H1 (cell line): Measurements from ENCODE around the gene RAB22A. TPM values are rescaled to one million over a fixed set of nuclear protein-coding genes. Genes with fewer than 3 reads are reported as not detected.

Experiments used
- CTCF ChIA-PET: fragments of 300-600 bp; sonication (Branson Sonifier 250); formaldehyde crosslinking; loops from one replicate; lab custom pipeline; 2021; ENCODE audit not compliant: partially characterized antibody; lab: Charles Lee
- POLR2A ChIA-PET: fragments of 300-600 bp; sonication (Branson Sonifier 250); formaldehyde crosslinking; loops from one replicate; lab custom pipeline; 2021; ENCODE audit warnings: inconsistent platforms; ENCODE audit not compliant: partially characterized antibody; lab: Charles Lee
- DNase-seq, 2 experiments: peaks; one replicate each; pipeline versions ENCODE4 v3.0.0 to v3.0.0-alpha.2; 2010 to 2022; ENCODE audit warnings: low spot score in 2 of 2, low read depth in 1 of 2, mixed read lengths in 1 of 2
- FAIRE-seq: peaks from 2 replicates; lab custom pipeline; 2011; peaks lifted over from hg19 to GRCh38; lab: Jason Lieb, UNC
- H2AFZ ChIP-seq: 2 replicates; pipeline ENCODE4 v1.8.1; 2012; ENCODE audit warnings: low read length, inconsistent platforms
- H2AK5ac ChIP-seq: 2 replicates; pipeline ENCODE4 v1.6.1; 2013; ENCODE audit warnings: low read depth, low read length
- H2BK120ac ChIP-seq: replicated peaks from 2 replicates; pipeline ENCODE3; 2013; ENCODE audit warnings: low read depth, low read length, inconsistent platforms
- H2BK12ac ChIP-seq: 2 replicates; pipeline ENCODE4 v1.6.1; 2013; ENCODE audit warnings: low read depth, low read length
- H2BK15ac ChIP-seq: 2 replicates; pipeline ENCODE4 v1.6.1; 2013; ENCODE audit warnings: low read length
- H2BK20ac ChIP-seq: 2 replicates; pipeline ENCODE4 v1.6.1; 2013; ENCODE audit warnings: low read length
- H2BK5ac ChIP-seq: 2 replicates; pipeline ENCODE4 v1.6.1; 2013; ENCODE audit warnings: low read depth, low read length
- H3K14ac ChIP-seq: 2 replicates; pipeline ENCODE4 v1.6.1; 2013; ENCODE audit warnings: inconsistent platforms; ENCODE audit not compliant: insufficient read length
- H3K18ac ChIP-seq: 2 replicates; pipeline ENCODE4 v1.6.1; 2013; ENCODE audit warnings: low read length; ENCODE audit errors: extremely low read depth
- H3K23ac ChIP-seq: 2 replicates; pipeline ENCODE4 v1.6.1; 2013; ENCODE audit warnings: inconsistent platforms; ENCODE audit not compliant: insufficient read length
- H3K23me2 ChIP-seq: 2 replicates; pipeline ENCODE4 v1.6.1; 2013; ENCODE audit warnings: low read depth, low read length
- H3K27ac ChIP-seq: 2 replicates; pipeline ENCODE4 v1.6.1; 2011; ENCODE audit warnings: low read depth, low read length, inconsistent platforms
- H3K27me3 ChIP-seq, 4 experiments: replicated peaks in 1 of 4; 1 replicate in 1 of 4; 2 replicates in 3 of 4; pipeline versions ENCODE4 v1.6.1 to v1.8.1; 2011 to 2013; ENCODE audit warnings: low read length in 3 of 4, mild to moderate bottlenecking in 3 of 4, inconsistent platforms in 2 of 4, mixed read lengths in 2 of 4, moderate library complexity in 1 of 4; ENCODE audit not compliant: control insufficient read depth in 3 of 4, insufficient read depth in 3 of 4; ENCODE audit errors: extremely low read depth in 1 of 4
- H3K36me3 ChIP-seq, 4 experiments: 2 replicates each; pipeline versions ENCODE4 v1.6.1 to v1.8.1; 2011 to 2013; ENCODE audit warnings: mild to moderate bottlenecking in 4 of 4, low read length in 3 of 4, moderate library complexity in 2 of 4, control low read depth in 1 of 4, inconsistent platforms in 1 of 4; ENCODE audit not compliant: insufficient read depth in 4 of 4, control insufficient read depth in 2 of 4
- H3K4ac ChIP-seq: replicated peaks from 2 replicates; pipeline ENCODE3; 2013; ENCODE audit warnings: low read length, low read depth, mixed read lengths, inconsistent platforms; ENCODE audit not compliant: insufficient read length
- H3K4me1 ChIP-seq, 4 experiments: replicated peaks in 1 of 4; 1 replicate in 1 of 4; 2 replicates in 3 of 4; pipeline versions ENCODE4 v1.6.1 to v1.8.1; 2011 to 2013; ENCODE audit warnings: low read length in 3 of 4, inconsistent platforms in 2 of 4, mixed read lengths in 1 of 4; ENCODE audit not compliant: insufficient read depth in 4 of 4, control insufficient read depth in 3 of 4
- H3K4me2 ChIP-seq, 2 experiments: 2 replicates each; pipeline versions ENCODE4 v1.6.1 to v1.8.1; 2011 to 2013; ENCODE audit warnings: low read depth in 2 of 2, low read length in 2 of 2, control low read depth in 1 of 2, inconsistent platforms in 1 of 2, mild to moderate bottlenecking in 1 of 2; ENCODE audit not compliant: insufficient read depth in 1 of 2
- H3K4me3 ChIP-seq, 4 experiments: fragments of 200-600, 300-600 bp in 1 of 4; sonication (generic), shearing (Covaris generic), sonication (Bioruptor Twin) in 1 of 4; 2 replicates each; pipeline versions ENCODE4 v1.5.1 to v1.8.1; 2011 to 2016; ENCODE audit warnings: low read length in 4 of 4, low read depth in 3 of 4, control low read depth in 2 of 4, inconsistent platforms in 2 of 4, mild to moderate bottlenecking in 2 of 4, mixed read lengths in 1 of 4, moderate library complexity in 1 of 4; ENCODE audit not compliant: insufficient read depth in 2 of 4; ENCODE audit errors: extremely low read depth in 1 of 4
- H3K56ac ChIP-seq: replicated peaks from 2 replicates; pipeline ENCODE3; 2013; ENCODE audit warnings: low read depth, mild to moderate bottlenecking, mixed read lengths, low read length, inconsistent platforms; ENCODE audit not compliant: insufficient read length
- H3K79me1 ChIP-seq: 2 replicates; pipeline ENCODE4 v1.6.1; 2013; ENCODE audit warnings: low read depth, low read length, control low read depth
- H3K79me2 ChIP-seq, 2 experiments: 2 replicates each; pipeline versions ENCODE4 v1.6.1 to v1.8.1; 2012 to 2013; ENCODE audit warnings: low read length in 2 of 2, mild to moderate bottlenecking in 2 of 2, inconsistent platforms in 1 of 2; ENCODE audit not compliant: insufficient read depth in 2 of 2, control insufficient read depth in 1 of 2
- H3K9ac ChIP-seq, 4 experiments: replicated peaks in 1 of 4; 1 replicate in 1 of 4; 2 replicates in 3 of 4; pipeline versions ENCODE4 v1.6.1 to v1.8.1; 2011 to 2013; ENCODE audit warnings: low read depth in 3 of 4, low read length in 3 of 4, control low read depth in 2 of 4, mild to moderate bottlenecking in 2 of 4, moderate library complexity in 2 of 4, inconsistent platforms in 1 of 4; ENCODE audit errors: extremely low read depth in 1 of 4
- H3K9me3 ChIP-seq, 2 experiments: 2 replicates each; pipeline versions ENCODE4 v1.6.1 to v1.8.1; 2012 to 2013; ENCODE audit warnings: mild to moderate bottlenecking in 2 of 2, moderate library complexity in 2 of 2, control low read depth in 1 of 2, inconsistent platforms in 1 of 2, low read depth in 1 of 2, low read length in 1 of 2, mixed read lengths in 1 of 2; ENCODE audit not compliant: insufficient read depth in 2 of 2
- H4K20me1 ChIP-seq, 2 experiments: replicated peaks in 1 of 2; 2 replicates each; pipeline versions ENCODE3 to v1.8.1; 2011 to 2013; ENCODE audit warnings: inconsistent platforms in 2 of 2, low read length in 2 of 2, mild to moderate bottlenecking in 1 of 2; ENCODE audit not compliant: insufficient read depth in 2 of 2, control insufficient read depth in 1 of 2
- H4K5ac ChIP-seq: 2 replicates; pipeline ENCODE4 v1.6.1; 2013; ENCODE audit warnings: low read length, low read depth, mixed read lengths, inconsistent platforms; ENCODE audit not compliant: insufficient read length
- H4K8ac ChIP-seq: 2 replicates; pipeline ENCODE4 v1.8.0; 2013; ENCODE audit warnings: mild to moderate bottlenecking, moderate library complexity, low read length, inconsistent platforms; ENCODE audit not compliant: insufficient read depth; ENCODE audit errors: extremely low read depth
- H4K91ac ChIP-seq: replicated peaks from 2 replicates; pipeline ENCODE3; 2013; ENCODE audit warnings: low read length, mixed read lengths, inconsistent platforms; ENCODE audit not compliant: insufficient read length
- ATF3 ChIP-seq: IDR thresholded peaks from 2 replicates; pipeline ENCODE4 v1.6.1; 2011; ENCODE audit warnings: low read depth, mild to moderate bottlenecking, low read length; ENCODE audit not compliant: insufficient read depth
- CBX5 ChIP-seq: fragments of 300-800, 300-1000 bp; sonication (generic); IDR thresholded peaks from 2 replicates; pipeline ENCODE4 v1.7.1; 2016; ENCODE audit warnings: antibody characterized with exemption, low read length, low read depth
- CREB1 ChIP-seq: IDR thresholded peaks from 2 replicates; pipeline ENCODE4 v1.6.1; 2012; ENCODE audit warnings: inconsistent platforms
- EZH2 ChIP-seq: fragments of 200-600 bp; sonication (generic); IDR thresholded peaks from 2 replicates; pipeline ENCODE4 v1.7.1; 2012; ENCODE audit warnings: low read depth, mild to moderate bottlenecking, moderate library complexity, low read length, inconsistent platforms; ENCODE audit not compliant: severe bottlenecking
- GTF2F1 ChIP-seq: IDR thresholded peaks from 2 replicates; pipeline ENCODE4 v1.6.1; 2012; ENCODE audit warnings: low read depth, low read length, improper control_type of control experiment, borderline replicate concordance
- JUND ChIP-seq: IDR thresholded peaks from 2 replicates; pipeline ENCODE4 v1.6.1; 2011; ENCODE audit warnings: mild to moderate bottlenecking, improper control_type of control experiment, low read length
- KDM4A ChIP-seq: IDR thresholded peaks from one replicate; pipeline ENCODE4 v1.7.1; 2012; ENCODE audit warnings: low read depth, mild to moderate bottlenecking, moderate library complexity, low read length, inconsistent platforms; ENCODE audit not compliant: severe bottlenecking
- MAFK ChIP-seq: IDR thresholded peaks from 2 replicates; pipeline ENCODE4 v1.6.1; 2012; ENCODE audit warnings: low read depth, mild to moderate bottlenecking, improper control_type of control experiment, low read length
- PHF8 ChIP-seq: fragments of 200-600 bp; sonication (generic); conservative IDR thresholded peaks from 2 replicates; pipeline ENCODE4 v1.7.1; 2012; ENCODE audit warnings: low read depth, mild to moderate bottlenecking, inconsistent platforms, low read length, moderate library complexity
- RNF2 ChIP-seq: fragments of 200-900, 300-1000 bp; sonication (generic); IDR thresholded peaks from 2 replicates; pipeline ENCODE4 v1.7.1; 2016; ENCODE audit warnings: borderline replicate concordance, low read depth, mild to moderate bottlenecking, antibody characterized with exemption, low read length; ENCODE audit not compliant: poor library complexity, severe bottlenecking; ENCODE audit errors: missing control alignments
- SIRT6 ChIP-seq: IDR thresholded peaks from one replicate; pipeline ENCODE4 v1.7.1; 2012; ENCODE audit warnings: low read length, inconsistent platforms
- SP1 ChIP-seq: IDR thresholded peaks from 2 replicates; pipeline ENCODE4 v1.6.1; 2011; ENCODE audit warnings: low read depth, low read length
- SP2 ChIP-seq: IDR thresholded peaks from 2 replicates; pipeline ENCODE4 v1.6.1; 2012; ENCODE audit warnings: mild to moderate bottlenecking, low read length, inconsistent platforms
- TBP ChIP-seq: IDR thresholded peaks from 2 replicates; pipeline ENCODE4 v1.6.1; 2011; ENCODE audit warnings: low read depth, low read length, improper control_type of control experiment
- WGBS, 2 experiments: shearing (Covaris generic) in 1 of 2; methylation state at CpG; one replicate each; pipeline versions ENCODE4 v1.1.6 to v1.1.7; 2013 to 2015; ENCODE audit warnings: low lambda C conversion rate in 2 of 2, mixed read lengths in 2 of 2, inconsistent platforms in 1 of 2, low coverage in 1 of 2, missing lambda C conversion rate in 1 of 2; ENCODE audit not compliant: insufficient replicate concordance in 2 of 2, insufficient coverage in 1 of 2, insufficient read length in 1 of 2; ENCODE audit errors: extremely low coverage in 1 of 2, missing lambda C conversion rate in 1 of 2; 5-methylcytosine and 5-hydroxymethylcytosine counted together
- polyA plus RNA-seq, 7 experiments: library from polyadenylated mRNA; depleted of rRNA in 3 of 7; stranded (reverse) in 5 of 7; unstranded in 2 of 7; fragments of >200 nt in 5 of 7; fragments of 200-250 nt in 2 of 7; gene quantifications; 1 replicate in 5 of 7; 2 replicates in 1 of 7; 4 replicates in 1 of 7; pipeline versions ENCODE4 v1.2.1 to v1.2.3, GENCODE V29; 2011 to 2013; ENCODE audit warnings: missing spikeins in 2 of 7, mixed read lengths in 2 of 7
- total RNA-seq: library from RNA; stranded (reverse); fragmentation: NEBNext Ultra II Directional; extraction: Animal tissue kit (Norgen Biotek cat#: 25700); gene quantifications from 2 replicates; pipeline ENCODE4 v1.2.1, GENCODE V29; 2021

Gene RAB22A
- total and polyA plus RNA-seq, 2 of the 8 experiments (the other 6 are each of a cell fraction or from before 2014, with no cell fraction given): 3.1 to 6.6 TPM

GRCh38 chr20:58392286-58392685 lies 82.8 kb downstream of the RAB22A start:
- POLR2A ChIA-PET: interaction anchor here (0.7 kb wide), 1 partner anchor 19 kb away, joined by 3 read pairs; no protein-coding TSS in a partner anchor
- WGBS, 2 experiments: 90% methylated on average over 4 of the region's 4 CpGs; no CpG with 5 or more reads in 1 of the 2 experiments
- no peak for TF ChIP-seq TBP
- no peak for TF ChIP-seq ATF3
- TF ChIP-seq CBX5: no peak
- TF ChIP-seq PHF8: no peak
- no peak for TF ChIP-seq CREB1
- no peak for TF ChIP-seq EZH2
- no peak for TF ChIP-seq MAFK
- TF ChIP-seq GTF2F1: no peak
- TF ChIP-seq SIRT6: no peak
- no peak for TF ChIP-seq RNF2
- TF ChIP-seq KDM4A: no peak
- no peak for TF ChIP-seq SP2
- no peak for TF ChIP-seq SP1
- no peak for TF ChIP-seq JUND

More at GRCh38 chr20:58392286-58392685, 82.8 kb downstream of the RAB22A start:
- Histone ChIP-seq H2BK5ac (no peak overlapping the region), H2BK12ac (no peak overlapping the region), H3K79me1 (peaks cover 6% of the 10 kb centered on the region), H3K36me3 (peaks cover 0 to 4% (median 2%) of the 10 kb centered on the region in 4 experiments; a peak in 2 of 8 replicates), H3K4me3 (no peak overlapping the region), H3K4me2 (no peak overlapping the region), H3K14ac (no peak overlapping the region), H2BK120ac (no peak overlapping the region), H2AFZ (no peak overlapping the region), H2AK5ac (no peak overlapping the region), H3K9ac (no peak overlapping the region; a peak in 1 of 7 replicates), H4K20me1 (peaks cover 1 to 11% of the 10 kb centered on the region in 2 experiments), H2BK15ac (no peak overlapping the region), H3K23ac (no peak overlapping the region), H4K91ac (no peak overlapping the region), H3K27me3 (no peaks in the 10 kb centered on the region), H3K23me2 (peaks cover 4% of the 10 kb centered on the region), H4K8ac (no peak overlapping the region), H3K79me2 (peaks cover 24 to 73% of the 10 kb centered on the region in 2 experiments), H3K27ac (no peak overlapping the region), H3K9me3 (no peaks in the 10 kb centered on the region), H2BK20ac (no peak overlapping the region), H3K4ac (no peak overlapping the region), H3K4me1 (peaks cover 5 to 9% (median 6%) of the 10 kb centered on the region in 4 experiments; a peak in 6 of 7 replicates), H3K56ac (no peak overlapping the region), H4K5ac (no peak overlapping the region), H3K18ac (no peak overlapping the region)
- CTCF ChIA-PET: interaction anchor here (0.6 kb wide), 1 partner anchor 47 kb away, joined by 3 read pairs; no protein-coding TSS in a partner anchor
- FAIRE-seq (no peak), DNase-seq (no peak)
